Amygdala (tissue), 56 donors: ENCODE data around the gene PTPRN2.
"Not testable (repeated sequence)": the region's sequence is repeated elsewhere in the genome, so short reads cannot be mapped to it uniquely, and the experiment has no call there.

Source experiments
- DNase-seq, 56 donors: peaks; one replicate each; lab custom pipeline; 2025; lab: John Stamatoyannopoulos, UW

PTPRN2 gene

GRCh38 chr7:158587162-158588084, at the start of gene PTPRN2:
Gene PTPRN2, minus strand, starts transcription at chr7:158587823.
- DNase-seq = peak in 36 of 56 donors; percentile 8 to 76 (median 43)

DNA sequence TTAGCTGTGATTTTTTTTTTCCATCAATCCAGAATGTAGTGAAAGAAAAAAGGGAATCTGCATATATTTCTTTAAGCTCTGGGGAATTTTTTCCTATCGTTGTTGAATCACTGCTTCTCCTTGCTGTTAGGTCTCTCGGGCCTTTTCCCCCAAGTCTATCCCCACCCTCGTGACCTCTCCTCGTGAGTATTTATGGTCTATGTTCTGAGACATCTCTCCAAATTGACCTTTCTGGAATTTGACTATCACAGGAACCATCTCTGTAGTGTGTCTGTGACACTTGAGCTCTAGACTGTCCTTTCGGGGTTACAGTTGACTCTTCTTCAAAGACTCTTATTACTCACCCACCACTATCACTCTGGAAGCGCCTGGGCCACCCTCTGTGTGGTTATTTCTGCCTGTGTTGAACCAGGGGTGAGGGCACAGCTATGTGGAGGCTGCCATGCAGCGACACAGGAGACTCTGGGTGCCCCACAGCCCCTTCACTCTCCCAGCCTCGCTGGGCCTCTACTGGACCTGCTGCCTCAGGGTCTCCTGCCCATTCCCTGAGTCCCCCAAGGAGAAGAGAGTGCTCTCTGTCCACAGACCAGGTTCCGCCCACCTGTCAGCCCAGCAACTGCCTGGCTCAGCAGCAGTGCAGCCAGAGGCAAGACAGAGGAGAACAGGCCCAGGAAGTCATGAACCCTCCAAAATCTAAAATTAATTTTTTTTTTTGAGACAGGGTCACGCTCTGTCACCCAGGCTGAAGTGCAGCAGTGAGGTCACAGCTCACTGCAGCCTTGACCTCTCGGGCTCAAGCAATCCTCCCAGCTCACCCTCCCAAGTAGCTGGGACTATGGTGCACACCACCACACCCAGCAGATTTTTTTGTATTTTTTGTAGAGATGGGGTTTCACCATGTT, 45.7 kb upstream of the PTPRN2 start:
- no peak for DNase-seq

DNA sequence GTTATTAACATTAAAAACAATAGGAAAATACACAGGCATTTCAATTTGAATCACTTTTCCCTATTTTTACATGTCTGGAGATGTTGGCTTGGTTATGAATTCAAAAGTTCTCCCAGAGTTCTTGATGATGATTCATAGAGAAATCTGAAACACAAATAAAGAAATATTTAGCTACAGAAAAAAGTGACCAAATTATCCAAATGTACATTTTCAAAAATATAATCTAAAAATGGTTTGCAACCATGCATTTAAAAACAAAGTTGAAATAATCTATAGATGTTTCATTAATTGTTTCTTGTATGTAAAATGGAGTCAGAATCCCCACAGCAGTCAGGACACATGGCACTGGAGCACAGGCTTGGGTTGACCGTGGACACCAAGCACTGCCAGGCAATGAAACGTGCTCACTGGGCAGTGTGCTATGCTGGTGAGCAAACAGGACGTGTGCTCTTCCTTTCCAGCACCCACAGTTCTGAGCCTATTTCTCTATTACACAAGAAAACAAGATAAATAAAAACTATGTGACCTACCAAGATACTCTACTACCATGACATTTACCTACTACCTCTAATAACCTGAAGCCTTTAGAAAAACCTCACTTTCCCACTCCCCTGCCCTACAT, 44.1 kb upstream of the PTPRN2 start:
- no peak for DNase-seq

- DNase-seq = not testable (repeated sequence)
These were observed 38.7 kb upstream of the PTPRN2 start for GRCh38 chr7:158626289-158626688.

- DNase-seq = no peak
These were observed 35.6 kb upstream of the PTPRN2 start for GRCh38 chr7:158623241-158623640.

DNA sequence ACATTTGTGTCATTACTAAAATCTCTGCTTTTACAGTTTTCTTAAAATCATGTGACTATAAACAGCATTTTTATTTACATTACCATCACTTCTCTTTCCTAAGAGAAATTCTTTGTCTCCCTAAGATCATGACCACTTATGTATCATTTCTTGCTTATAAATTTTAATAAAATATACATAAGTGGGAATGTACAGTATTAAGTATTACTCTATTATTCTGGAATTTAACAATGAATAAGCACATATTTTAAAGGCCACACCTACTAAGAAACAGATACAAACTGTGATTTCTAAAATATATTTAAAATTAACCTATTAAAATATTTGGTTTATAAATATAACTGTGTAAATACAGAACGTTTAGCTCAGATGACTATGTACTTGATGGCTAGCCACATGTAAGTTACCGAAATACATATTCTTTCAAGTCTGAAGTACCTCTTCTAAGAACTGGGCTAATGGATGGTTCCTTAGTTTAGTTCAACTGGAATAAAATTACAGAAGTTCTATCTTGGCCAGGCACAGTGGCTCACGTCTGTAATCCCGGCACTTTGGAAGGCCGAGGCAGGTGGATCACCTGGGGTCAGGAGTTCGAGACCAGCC, 33.3 kb upstream of the PTPRN2 start:
- no peak for DNase-seq

GRCh38 chr7:158620418-158620817, 32.8 kb upstream of the PTPRN2 start:
- no peak for DNase-seq

GRCh38 chr7:158618745-158619140, 31.1 kb upstream of the PTPRN2 start:
- DNase-seq = no peak

DNA sequence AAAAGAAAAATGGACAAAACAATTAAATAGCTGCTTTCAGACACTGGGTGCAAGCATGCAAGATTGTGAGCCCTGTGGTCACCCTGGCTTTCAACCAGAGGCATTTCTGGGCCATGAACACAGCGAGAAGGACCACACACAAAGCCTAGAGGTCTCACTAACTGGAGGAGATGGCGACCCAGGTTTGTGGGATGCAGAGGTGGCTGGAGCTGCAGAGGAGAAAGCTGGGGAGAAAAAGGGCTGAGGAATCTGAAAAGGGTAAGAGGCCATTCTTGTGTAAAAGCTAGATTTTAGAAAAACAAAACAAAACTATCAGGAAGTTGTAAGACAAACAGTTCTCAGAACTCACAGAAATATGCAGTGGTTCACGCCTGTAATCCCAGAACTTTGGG, 30.1 kb upstream of the PTPRN2 start:
- DNase-seq = no peak

DNA sequence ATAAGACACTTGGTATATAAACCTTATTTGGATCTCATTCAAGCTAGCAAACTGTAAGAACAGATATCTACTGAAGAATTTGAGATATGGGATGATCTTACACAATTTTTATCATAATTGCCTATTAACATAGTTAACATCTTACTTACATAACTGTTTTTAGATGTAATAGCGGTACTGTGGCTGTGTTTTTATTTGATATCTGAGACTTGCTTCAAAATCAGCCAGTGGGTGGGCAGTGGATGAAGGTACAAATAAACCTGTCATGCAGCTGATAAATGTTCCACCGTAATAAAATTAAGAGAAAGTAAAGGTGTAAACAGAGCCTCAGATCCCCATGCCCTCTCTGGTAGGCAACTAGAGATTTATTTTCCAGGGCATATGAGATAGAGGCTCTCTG, 28.4 kb upstream of the PTPRN2 start:
- DNase-seq = no peak

- no peak for DNase-seq
These were observed 27.1 kb upstream of the PTPRN2 start for GRCh38 chr7:158614700-158615099.

DNA sequence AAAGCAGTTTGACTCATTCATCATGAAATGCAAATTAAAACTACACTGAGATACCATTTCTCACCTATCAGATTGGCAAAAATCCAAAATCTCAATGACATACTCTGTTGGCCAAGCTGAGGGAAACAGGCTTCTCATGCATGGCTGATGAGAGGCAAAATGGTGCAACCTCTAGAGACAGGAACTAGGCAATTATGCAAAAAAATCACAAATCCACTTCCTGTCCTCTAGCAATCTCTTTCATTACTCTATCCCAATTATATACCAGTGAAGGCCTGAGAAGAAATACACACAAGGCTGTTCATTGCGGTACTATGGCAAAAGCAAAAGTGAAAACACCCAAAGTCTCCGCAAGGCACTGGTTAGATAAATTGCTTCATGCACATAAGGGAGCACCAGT, 25.9 kb upstream of the PTPRN2 start:
- no peak for DNase-seq

- DNase-seq = no peak
These were observed 24.9 kb upstream of the PTPRN2 start for GRCh38 chr7:158612546-158612945.

- no peak for DNase-seq
These were observed 23.9 kb upstream of the PTPRN2 start for GRCh38 chr7:158611541-158611940.

- no peak for DNase-seq
These were observed 21.8 kb upstream of the PTPRN2 start for GRCh38 chr7:158609313-158609974.

GRCh38 chr7:158607563-158607962, 19.9 kb upstream of the PTPRN2 start:
- DNase-seq = no peak

DNA sequence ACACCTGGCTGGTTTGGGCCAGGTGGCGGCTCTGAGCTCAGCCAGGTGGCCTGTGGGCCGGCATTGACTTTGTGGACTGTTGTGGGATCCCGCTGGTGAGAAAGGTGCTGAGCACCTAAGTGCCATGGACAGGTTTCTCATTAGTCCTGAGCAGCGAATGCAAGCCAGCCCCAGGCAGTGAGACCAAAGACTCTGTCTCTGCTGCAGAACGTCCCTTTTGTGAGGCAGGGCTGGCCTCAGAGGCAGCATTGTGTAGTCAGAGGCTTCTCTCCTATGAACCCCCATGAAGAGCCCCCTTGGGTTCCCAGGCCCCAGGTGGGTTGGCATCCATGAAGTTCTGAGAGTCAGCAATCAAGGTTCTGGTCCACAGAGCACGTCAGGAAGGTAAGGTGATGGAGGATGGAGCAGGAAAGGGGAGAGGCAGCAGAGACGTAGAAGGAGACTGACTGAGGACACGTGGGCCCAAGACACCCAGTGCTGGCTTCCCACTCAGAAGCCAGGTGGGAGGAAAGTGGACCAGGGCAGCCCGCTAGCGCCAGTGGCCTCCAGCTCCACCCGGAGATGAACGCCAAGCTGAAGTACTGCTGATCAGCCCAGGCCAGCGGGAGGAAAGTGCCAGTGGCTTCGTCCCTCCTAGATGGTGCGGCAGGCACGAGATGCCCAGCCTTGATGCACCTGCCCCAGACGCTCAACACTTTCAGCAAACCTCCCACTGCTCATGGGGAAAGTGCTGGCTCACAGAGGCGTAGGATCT, 19.2 kb upstream of the PTPRN2 start:
- DNase-seq = no peak

DNA sequence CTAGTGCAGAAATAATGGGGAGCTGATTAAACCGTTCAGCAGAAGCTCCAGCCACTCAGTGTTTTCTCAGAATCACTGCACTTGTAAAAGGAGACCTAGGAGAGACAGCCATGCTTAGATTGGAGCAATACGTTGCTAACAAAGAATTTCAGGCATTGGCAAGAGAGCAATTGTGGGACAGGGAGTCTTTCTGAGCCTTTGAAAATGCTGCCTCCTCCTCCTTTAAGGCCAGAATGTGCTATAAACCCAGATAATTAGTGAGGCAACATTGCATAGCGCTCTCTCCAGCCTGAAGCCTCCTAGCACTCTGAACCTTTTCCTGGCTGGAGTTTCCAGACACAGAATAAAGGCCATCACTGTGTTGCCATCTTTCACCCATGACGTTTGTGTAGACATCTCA, 18.5 kb upstream of the PTPRN2 start:
- no peak for DNase-seq
